HG03571 (cell line): Measurements from ENCODE around the gene NEURL1B.

Experiments
- ATAC-seq: cut with Tn5 transposase; IDR thresholded peaks from one replicate; pipeline ENCODE4 v1.9.1; 2021; ENCODE audit not compliant: unreplicated experiment

NEURL1B gene

DNA sequence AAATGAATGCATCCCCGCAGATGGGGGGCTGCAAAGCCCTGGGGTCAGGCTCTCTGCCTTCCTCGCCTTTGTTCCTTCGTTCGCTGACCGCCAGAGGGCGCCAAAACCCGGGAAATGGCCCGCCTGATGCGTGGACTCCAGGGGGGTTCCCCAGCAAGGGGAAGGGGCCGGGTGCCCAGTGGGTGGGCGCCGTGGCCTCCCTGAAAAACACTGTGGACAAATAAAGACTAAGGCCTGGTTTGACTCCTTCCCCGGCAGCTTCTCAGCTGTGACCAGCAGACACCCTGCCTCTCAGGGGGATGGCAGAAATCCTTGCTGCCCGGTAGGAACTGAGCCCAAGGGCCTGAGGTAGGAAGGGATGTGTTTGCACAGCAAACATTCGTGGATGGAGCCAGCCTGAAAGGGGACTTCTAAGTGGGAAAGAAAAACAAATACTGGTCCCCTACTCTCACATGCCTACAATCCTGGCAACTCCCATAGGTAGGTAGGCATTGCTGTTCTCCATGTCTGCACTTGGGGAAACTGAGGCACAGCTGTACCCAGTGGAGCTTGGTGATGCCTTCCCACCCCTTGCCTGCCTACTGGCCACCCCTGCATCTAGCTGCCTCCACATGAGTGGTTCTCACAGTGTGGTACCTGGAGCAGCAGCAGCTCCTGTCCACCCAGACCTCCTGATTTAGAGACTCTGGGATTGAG is 72.2 kb downstream of the NEURL1B start:
- no peak for ATAC-seq

DNA sequence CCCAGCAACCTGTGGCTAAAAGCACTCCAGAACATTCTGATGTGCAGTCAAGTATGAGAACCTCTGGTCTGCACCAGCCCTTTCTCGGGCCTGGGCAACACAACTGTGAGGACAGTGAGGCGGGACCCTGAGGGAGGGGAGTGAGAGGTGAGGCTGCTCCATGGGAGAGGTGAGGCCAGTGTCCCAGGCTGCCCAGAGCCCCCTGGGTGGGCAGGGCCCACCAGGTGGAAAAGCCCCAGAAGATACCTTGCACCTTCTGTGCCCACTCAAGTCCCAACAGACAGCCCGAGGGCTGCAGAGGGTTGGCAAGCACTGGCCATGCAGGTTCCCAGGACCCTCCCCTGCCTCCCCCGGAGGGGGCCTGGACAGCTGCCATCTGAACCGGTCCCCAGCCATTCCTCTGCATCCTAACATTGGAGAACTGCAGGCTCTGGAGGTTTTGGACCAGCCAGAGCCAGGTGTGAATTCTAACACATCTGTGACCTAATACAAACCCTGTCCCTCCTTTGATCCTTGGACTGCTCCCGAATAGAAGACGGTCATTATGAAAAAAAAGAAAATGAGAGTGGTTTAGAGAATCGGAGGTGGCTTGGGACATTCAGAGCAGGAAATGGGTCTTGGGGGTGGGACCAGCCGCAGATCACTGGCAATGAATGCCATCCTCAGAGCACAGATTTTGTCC is 72.9 kb downstream of the NEURL1B start:
- no peak for ATAC-seq

DNA sequence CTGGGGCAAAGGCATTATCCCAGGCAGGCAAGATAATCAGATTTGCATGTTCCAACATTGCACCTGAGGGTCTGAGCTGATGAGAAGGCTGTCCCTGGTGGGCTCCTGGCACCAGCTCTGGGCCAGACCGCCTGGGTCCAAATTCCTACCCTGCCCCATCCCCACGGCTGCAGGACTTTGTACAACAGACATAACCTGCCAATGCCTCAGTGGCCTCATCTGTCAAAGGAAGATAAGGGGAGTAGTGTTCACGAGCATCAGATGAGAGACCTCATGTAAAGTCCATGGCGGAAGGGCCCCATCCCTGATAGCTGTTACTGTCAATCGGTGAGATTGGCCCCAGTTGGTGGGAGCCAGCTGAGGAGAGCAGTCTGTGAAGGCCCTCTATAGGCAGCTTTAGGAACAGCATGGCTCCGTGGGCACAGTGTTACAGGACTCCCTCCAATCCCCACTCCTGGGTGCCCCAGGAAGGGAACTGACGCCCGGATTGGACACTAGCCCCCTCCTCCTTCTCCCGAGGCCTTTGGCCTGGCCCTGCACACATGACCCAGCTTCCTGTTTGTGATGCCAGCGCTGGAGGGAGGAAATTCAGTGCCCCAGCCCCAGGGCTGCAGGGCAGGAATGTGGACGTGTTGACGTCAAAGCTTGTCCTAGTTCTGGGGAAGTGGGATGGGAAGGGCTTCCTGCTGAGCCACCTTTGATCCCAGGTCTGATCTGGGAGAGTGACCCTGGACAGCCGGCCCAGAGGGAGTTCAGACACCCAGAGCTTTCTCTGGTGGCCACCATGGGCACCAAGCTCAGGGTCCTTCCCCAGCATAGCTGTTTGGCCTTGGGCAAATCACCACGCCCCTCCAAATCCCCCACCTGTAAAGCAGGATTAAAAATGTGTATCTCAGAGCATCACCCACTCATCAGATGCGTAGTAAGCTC is 73.7 kb downstream of the NEURL1B start:
- no peak for ATAC-seq

DNA sequence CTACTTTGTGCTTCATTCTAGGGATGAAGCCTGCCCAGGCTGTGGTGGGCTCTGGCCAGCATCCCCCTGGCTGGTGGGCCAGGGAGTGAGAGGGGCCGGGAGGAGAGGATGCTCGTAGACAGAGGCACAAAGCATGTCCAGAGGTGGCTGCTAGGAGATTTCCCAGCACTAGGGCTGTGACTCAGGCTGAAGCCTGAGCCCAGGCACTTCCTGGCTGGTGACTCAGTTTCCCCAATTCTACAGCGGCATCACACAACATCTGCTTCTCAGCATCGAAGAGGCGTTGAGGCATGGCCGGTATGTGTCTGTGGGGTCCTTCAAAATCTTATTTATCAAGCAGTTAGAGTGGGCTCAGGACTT is 74.3 kb downstream of the NEURL1B start:
- no peak for ATAC-seq

DNA sequence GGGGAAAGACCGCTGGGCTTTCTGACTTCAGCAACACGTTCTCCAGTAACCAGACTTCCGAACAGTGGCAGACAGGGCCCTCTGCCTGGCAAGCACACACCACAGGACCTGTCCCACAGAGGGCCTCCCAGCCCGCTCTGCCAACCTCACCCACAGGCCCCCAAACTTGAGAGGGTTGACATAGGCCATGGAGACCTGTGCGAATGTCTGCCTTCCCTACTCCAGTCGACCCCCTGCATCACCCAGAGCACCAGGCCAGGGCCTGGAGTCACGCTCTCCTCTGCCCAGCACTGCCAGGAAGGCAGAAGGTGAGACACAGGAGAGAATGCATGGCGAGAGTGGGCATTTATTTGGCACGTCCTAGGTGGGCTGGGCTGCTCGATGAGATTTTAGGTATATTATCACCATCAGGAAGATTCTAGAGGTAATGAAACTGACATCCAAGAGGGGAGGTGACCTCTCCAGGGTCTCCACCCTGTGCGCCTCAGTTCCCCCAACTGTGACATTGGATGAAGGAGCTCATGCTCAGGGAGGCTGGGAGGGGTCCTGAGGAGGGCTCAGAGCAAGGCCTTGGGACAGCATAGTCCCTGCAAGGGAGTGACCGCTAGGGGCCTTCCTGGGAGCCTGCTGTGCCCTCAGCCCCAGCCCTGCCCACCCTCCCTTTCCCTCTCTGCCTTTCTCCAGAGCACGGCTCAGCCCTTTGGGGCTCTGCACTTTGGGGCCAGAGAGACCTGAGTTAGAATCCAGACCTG is 75.0 kb downstream of the NEURL1B start:
- no peak for ATAC-seq

DNA sequence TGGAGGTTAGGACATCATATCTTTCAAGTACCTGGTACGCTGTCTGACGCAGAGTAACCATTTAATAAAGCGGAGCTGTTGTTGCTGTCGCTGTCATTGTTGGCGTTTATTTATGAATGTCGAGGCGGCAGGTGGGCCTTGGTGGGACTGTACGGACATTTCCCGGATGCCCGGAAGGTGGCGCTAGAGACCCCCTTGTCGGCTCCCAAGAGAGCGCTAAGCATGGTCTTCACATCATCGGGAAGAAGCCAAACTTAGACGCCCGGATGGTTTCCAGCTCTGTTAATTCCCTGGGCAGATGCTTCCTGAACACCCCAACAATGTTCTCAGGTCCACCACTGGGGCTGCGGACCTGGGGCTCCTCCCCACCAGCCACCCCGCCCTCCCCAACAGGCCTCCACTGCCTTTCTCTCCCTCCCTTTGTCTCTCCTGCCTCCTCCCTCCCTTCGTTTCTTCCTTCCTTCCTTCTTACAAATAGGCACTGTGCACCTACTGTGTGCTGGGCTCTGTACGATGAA is 75.8 kb downstream of the NEURL1B start:
- no peak for ATAC-seq

DNA sequence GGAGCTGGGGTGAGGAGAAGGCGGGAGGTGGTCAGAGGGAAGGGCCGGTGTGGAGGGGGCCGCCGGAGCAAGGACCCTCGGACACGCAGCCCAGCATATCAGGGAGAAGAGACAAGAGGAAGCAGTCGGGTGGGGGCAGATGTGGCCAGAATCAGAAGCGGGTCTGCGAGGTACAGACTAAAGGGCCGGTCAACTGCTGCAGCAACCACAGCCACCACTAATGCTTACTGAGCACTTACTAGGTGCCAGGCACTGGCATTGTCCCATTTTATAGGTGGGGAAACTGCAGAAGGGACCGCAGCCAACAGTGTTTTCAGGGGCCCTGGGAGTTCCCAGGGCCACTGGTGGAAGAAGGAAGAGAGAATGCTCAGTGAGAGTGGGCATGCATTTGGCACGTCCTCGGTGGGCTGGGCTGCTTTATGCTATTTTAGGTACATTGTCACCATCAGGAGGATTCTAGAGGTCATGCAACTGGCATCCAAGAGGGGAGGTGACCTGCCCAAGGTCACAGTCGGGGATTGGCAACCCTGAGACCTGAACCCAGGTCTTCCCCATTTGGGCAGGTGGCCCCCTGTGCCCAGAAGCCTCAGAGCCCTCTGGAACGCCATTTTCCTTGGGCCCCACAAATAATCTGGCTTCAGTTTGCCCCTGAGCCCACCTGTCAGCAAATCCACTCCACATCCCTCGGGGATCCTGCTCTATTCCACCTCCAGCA is 76.6 kb downstream of the NEURL1B start:
- no peak for ATAC-seq

DNA sequence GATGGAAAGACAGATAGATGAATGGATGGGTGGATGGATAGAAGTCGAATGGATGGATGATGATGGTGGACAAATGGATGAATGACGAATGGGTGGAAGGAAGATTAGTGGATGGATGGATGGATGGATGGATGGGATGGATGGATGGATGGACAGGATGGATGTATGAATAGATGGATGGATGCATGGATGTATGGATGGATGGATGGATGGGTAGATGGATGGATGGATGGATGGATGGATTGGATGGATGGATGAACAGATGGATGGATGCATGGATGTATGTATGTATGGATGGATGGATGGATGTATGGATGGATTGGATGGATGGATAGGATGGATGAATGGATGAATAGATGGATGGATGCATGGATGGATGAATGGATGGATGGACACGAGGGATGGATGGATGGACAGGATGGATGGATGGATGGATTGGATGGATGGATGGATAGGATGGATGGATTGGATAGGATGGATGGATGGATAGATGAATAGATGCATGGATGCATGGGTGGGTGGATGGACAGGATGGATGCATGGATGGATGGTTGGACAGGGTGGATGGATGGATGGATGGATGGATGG is 77.6 kb downstream of the NEURL1B start:
- no peak for ATAC-seq

DNA sequence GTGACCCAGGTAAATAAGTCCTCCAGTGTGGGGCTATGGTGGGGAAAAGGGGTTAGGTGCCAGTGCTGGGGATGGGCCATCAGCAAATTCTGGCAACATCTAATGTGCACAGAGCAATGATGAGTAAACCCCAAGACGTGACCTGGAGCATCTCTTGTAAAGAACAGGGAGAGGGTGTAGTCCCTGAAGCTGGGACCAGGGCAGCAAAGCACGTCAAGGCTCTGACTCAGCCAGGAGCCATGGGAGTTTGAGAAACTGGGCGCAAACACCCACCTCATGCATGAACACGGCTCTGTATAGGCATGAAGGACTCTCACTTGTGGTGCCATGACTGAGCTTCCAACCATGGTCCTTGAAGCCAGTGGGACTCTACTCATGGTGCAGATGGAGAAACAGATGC is 78.1 kb downstream of the NEURL1B start:
- no peak for ATAC-seq

DNA sequence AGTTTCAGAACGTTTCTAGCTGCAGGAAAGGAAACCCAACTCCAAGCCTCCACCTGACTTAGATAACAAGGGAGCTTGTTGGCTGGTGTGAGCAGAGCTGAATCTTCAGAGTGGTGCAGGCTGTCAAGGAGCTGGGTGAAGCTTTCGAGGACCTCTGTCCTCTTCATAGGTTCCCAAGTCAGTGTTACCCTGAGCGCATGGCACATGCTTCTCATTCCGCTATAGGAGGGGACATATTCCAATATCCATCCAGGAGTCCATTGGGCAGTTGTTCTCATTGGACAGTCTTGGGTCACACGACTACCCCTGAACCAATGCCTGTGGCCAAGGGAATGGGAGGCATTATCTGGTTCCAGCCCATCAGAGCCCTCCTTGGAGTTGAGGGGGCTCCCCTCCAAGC is 79.6 kb downstream of the NEURL1B start:
- no peak for ATAC-seq

DNA sequence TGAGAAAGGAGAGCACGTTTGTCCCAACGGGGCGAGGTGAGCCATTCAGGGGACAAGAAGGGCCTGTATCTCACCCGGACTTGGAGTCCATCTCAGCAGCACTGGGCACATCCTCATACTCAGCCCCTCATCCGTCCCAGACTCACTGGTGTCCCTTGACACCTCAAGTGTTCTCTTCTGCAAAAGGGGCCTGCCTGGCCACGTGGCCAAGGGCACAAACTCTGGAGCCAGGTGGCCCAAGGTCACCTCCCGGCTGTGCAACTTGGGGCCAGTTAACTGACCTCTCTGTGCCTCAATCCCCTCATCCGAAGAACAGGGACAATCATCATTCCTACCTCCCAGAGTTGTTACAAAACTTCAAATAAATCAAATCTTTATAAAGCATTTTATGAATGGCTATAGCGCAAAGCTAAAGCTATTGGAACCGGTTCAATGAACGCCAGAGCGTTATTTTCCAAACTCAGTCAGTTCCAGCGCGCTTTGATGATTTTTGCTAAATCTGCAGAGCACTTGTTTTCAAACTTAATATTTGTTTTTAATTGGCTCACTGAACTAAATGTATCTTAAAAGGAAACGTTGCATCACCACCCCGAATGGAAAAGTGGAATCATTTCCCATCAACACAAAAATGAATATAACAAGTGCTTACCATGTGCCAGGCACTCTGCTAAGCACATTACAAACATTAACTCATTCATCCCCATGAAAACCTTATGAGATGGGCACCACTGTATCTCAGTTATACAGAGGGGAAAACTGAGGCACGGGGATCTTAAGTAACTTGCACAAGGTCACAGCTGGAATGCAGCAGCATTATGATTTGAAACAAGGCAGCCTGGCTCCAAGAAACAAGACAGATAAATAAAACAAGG is 80.6 kb downstream of the NEURL1B start:
- ATAC-seq = no peak

DNA sequence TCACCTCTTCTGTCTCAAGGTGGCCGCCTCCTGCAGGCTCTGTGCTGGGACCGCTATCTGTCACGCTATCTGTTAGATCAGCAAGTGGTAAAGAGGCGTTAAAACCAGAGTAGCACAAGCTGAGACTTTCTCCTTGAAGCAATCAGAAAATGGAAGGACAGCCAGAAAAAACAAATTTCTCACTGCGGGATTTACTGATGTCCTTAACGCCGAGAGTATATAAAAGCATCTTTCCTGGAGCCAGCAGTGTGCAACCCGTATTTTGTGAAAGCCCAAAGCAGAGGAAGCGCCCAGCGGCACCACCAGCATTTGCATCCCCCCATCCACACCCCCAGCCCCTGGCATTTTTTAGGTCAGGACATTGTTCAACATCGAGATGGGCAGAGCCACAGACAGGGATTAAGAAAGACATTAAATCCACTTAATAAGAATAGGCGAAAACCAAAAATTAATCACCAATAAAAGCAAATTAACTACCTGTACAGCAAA is 81.3 kb downstream of the NEURL1B start:
- ATAC-seq = no peak

DNA sequence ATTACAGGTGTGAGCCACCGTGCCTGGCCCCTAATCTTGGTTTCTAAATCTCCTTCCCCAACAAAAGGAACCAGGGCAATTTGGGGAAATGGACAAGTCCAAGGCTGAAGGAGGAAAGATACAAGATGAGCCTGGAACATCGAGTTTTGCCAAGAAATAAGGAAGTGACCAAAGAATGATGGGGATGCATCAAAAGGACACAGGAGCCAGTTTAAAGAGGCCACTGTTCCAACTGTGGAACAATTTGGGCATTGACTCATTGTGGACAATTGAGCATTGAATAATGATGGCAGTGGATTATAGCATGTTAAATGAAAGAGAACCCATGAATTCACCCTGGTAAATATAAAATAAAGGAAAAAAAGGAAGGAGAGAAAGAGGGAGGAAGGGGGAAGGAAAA is 82.4 kb downstream of the NEURL1B start:
- no peak for ATAC-seq

DNA sequence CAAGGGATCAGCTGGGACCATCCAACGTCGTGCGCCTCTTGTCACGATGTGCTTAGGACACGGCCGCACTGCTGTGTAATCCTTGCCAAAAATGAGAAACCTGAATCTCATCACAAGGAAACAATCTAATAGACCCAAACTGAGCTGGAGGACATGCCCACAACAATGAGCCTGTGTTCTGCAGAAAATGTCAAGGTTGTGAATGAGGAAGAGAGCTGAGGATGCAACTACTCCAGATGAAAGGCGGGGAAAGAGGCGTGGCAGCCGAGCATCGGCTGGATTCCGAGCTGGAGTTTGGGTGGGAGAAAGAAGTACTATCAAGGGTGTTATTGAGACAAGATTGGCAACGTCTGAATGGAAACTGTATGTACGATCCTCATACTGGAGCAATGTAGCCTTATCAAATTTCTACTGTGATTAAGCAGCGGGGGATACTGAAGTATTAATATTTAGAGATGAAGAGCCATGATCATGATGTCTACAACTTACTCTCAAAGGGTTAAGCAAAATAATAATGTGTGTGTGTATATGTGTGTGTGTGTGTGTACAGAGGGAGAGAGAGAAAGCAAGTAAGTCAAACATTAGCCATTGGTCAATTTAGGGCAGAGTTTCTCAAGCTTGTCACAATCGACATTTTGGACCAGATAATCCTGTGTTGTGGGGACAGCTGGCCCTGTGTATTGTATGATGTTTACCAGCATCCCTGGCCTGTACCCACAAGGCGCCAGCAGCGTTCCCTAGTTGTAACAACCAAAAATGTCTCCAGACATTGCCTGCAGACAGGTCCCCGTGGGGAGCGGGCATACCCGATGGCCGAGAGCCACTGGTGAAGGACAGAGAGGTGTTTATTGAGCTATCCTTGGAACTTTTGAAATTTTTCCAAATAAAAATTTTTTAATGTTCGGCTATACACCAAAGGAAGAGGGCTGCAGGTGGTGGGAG is 83.5 kb downstream of the NEURL1B start:
- ATAC-seq = no peak

DNA sequence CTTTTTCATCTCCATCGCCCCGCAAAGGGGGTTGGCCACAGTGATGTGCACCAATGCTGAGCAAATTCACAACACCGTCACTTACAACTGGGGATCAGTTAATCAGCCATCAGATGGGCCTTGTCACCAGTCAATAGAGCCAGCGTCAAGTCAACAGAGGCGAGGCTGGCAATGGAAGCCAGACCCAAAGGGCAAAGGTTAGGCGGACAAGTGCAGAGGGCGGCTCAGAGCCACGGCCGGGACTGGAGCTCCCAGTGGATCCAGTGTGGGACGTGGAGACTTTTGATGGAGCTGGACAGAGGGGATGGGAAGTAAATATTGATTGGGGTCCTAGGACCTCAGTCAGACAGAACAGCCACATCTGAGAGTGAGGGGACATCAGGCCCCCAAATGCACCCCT is 84.2 kb downstream of the NEURL1B start:
- no peak for ATAC-seq

DNA sequence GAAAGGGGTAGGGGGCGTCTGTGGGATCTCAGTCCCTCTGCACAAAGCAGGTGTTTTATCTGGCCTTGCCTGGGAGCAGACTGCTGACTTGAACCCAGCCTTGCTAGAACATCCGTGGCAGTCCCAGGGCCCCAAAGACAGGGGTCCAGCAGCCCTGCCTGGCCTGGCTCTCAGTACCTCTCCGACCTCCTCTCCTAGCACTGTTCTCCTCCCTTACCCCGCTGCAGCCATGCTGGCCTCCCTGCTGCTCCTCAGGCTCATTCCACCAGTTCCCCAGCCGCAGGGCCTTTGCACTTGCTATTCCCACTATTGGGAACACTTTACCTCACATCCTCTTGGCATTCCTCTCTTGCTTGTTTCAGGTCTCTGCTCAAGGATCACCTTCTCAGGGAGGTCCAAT is 84.7 kb downstream of the NEURL1B start:
- ATAC-seq = no peak

DNA sequence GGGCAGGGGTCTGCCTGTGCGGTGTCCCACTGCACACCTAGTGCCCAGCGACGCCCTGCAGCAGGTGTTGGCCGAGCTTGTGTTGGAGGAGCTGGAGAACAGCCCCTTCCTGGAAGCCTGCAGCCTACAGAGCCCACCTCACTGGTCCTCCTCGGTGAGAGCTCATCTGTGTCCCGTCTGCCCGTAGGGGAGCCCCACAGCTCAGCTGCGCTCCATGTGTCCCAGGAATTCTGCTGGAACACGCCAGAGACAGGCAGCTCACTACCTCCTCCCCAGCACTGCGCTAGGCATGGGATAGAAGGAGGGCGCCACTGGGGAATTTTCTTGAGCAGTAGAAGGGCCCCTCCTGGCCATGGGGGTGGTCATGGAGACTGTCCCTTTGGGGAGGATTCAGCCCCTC is 85.9 kb downstream of the NEURL1B start:
- ATAC-seq = no peak

DNA sequence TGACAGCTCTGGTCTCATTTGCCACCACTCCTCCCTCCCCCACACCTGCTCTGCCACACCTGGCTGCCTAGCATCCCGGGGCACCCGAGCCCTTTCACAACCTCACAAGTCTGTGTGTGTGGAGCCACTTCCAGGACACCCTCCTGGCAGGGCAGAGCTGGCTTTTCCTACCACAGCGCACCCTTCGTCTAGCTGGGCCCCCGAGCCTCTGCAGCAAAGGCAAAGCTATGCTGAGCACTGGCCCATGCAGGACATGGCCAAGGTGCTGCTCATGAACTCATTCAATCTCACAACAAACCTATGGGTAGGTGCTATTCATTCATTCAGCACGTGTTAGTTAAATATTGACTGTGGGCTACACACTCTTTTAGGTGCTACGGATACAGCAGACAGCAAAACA is 86.5 kb downstream of the NEURL1B start:
- ATAC-seq = no peak
